Measurements from ENCODE around the gene PHLDA1.

- TF ChIP-seq, protein P1, sequence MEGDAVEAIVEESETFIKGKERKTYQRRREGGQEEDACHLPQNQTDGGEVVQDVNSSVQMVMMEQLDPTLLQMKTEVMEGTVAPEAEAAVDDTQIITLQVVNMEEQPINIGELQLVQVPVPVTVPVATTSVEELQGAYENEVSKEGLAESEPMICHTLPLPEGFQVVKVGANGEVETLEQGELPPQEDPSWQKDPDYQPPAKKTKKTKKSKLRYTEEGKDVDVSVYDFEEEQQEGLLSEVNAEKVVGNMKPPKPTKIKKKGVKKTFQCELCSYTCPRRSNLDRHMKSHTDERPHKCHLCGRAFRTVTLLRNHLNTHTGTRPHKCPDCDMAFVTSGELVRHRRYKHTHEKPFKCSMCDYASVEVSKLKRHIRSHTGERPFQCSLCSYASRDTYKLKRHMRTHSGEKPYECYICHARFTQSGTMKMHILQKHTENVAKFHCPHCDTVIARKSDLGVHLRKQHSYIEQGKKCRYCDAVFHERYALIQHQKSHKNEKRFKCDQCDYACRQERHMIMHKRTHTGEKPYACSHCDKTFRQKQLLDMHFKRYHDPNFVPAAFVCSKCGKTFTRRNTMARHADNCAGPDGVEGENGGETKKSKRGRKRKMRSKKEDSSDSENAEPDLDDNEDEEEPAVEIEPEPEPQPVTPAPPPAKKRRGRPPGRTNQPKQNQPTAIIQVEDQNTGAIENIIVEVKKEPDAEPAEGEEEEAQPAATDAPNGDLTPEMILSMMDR (IDR thresholded peaks at IDR 0.05), result no peak
- TF ChIP-seq POLR2A (IDR thresholded peaks at IDR 0.05) (no peak), EP300 (IDR thresholded peaks at IDR 0.05; ENCODE audit: low read depth) (no peak), POLR2AphosphoS5 (IDR thresholded peaks at IDR 0.05) (no peak)
These were observed 25.3 kb downstream of the PHLDA1 start for GRCh38 chr12:76006028-76006925.

Data from transverse colon (tissue), 4 donors.